OCI-LY7 (cell line): ENCODE data around the gene GNA12. TPM values are rescaled to one million over a fixed set of nuclear protein-coding genes. Genes with fewer than 3 reads are reported as not detected.

Experiments used
- BruUV-seq: library from RNA; stranded (reverse); fragments of 400-500 nt; replicated peaks from 2 replicates; lab custom pipeline; 2021; lab: Mats Ljungman, UMichigan
- CTCF ChIA-PET: fragments of 300-600 bp; sonication (Branson Sonifier 250); formaldehyde crosslinking; loops from one replicate; lab custom pipeline; 2022; ENCODE audit warnings: antibody characterized with exemption; ENCODE audit not compliant: unreplicated experiment; lab: Charles Lee
- POLR2A ChIA-PET: fragments of 300-600 bp; sonication (Branson Sonifier 250); formaldehyde crosslinking; loops from one replicate; lab custom pipeline; 2022; ENCODE audit warnings: antibody characterized with exemption; lab: Charles Lee
- DNase-seq: peaks from one replicate; pipeline ENCODE4 v3.0.0-alpha.2; 2015; ENCODE audit warnings: low spot score
- H2AFZ ChIP-seq: fragments of 200-600 bp; sonication (generic), shearing (Covaris generic); 2 replicates; pipeline ENCODE4 v1.6.1; 2014; ENCODE audit warnings: mild to moderate bottlenecking, antibody characterized with exemption, low read length, moderate library complexity
- H3K27ac ChIP-seq: fragments of 200-600 bp; sonication (generic); 2 replicates; pipeline ENCODE4 v1.5.1; 2014; ENCODE audit warnings: mixed run types, low read depth, mild to moderate bottlenecking, moderate library complexity, low read length, inconsistent platforms; ENCODE audit not compliant: poor library complexity, severe bottlenecking
- H3K36me3 ChIP-seq: fragments of 200-600 bp; sonication (generic); 2 replicates; pipeline ENCODE4 v1.6.1; 2014; ENCODE audit warnings: mild to moderate bottlenecking, antibody characterized with exemption, low read length, moderate library complexity, mixed read lengths; ENCODE audit not compliant: insufficient read depth
- H3K4me1 ChIP-seq: fragments of 200-600 bp; sonication (generic); 2 replicates; pipeline ENCODE4 v1.5.1; 2014; ENCODE audit warnings: mild to moderate bottlenecking, low read length; ENCODE audit not compliant: insufficient read depth, poor library complexity, severe bottlenecking
- H3K4me2 ChIP-seq: fragments of 200-600 bp; sonication (generic); 2 replicates; pipeline ENCODE4 v1.6.1; 2014; ENCODE audit warnings: mild to moderate bottlenecking, low read length
- H3K4me3 ChIP-seq: fragments of 200-600 bp; sonication (generic); 2 replicates; pipeline ENCODE4 v1.5.1; 2014; ENCODE audit warnings: mild to moderate bottlenecking, low read depth, low read length; ENCODE audit not compliant: poor library complexity, severe bottlenecking
- H3K79me2 ChIP-seq: fragments of 200-600 bp; sonication (generic); 2 replicates; pipeline ENCODE4 v1.6.1; 2016; ENCODE audit warnings: low read depth, mild to moderate bottlenecking, low read length, moderate library complexity, mixed read lengths; ENCODE audit not compliant: insufficient read depth
- H3K9me2 ChIP-seq: fragments of 200-600 bp; sonication (generic); 2 replicates; pipeline ENCODE4 v1.6.1; 2016; ENCODE audit warnings: mild to moderate bottlenecking, low read length, mixed read lengths; ENCODE audit not compliant: insufficient read depth
- H3K9me3 ChIP-seq: fragments of 200-600 bp; sonication (generic); 2 replicates; pipeline ENCODE4 v1.6.1; 2014; ENCODE audit warnings: mild to moderate bottlenecking, mixed run types, low read length, mixed read lengths
- H4K20me1 ChIP-seq: fragments of 200-600 bp; sonication (generic); 2 replicates; pipeline ENCODE4 v1.6.1; 2014; ENCODE audit warnings: mild to moderate bottlenecking, antibody characterized with exemption, low read length, moderate library complexity, mixed read lengths; ENCODE audit not compliant: insufficient read depth
- CTCF ChIP-seq: fragments of 200-600 bp; sonication (generic); conservative IDR thresholded peaks from 2 replicates; pipeline ENCODE4 v1.5.1; 2014; ENCODE audit warnings: mild to moderate bottlenecking, antibody characterized with exemption, low read length, moderate library complexity, mixed read lengths
- EZH2phosphoT487 ChIP-seq: fragments of 200-600 bp; sonication (generic); IDR thresholded peaks from 2 replicates; pipeline ENCODE4 v1.6.1; 2018; ENCODE audit warnings: low read depth, borderline replicate concordance, mild to moderate bottlenecking, mixed run types, antibody characterized with exemption, low read length, moderate library complexity, mixed read lengths
- intact Hi-C: fragments of 100-400 bp; cut with micrococcal nuclease; formaldehyde crosslinking; loops from one replicate; pipeline ENCODE4 v1.10.0; 2022; ENCODE audit not compliant: unreplicated experiment
- total RNA-seq, 2 experiments: library from RNA; depleted of rRNA in 1 of 2; stranded (reverse); fragments of >200 nt in 1 of 2; shearing (Covaris generic) in 1 of 2; gene quantifications; 2 replicates each; pipeline ENCODE4 v1.2.3, GENCODE V29; 2014 to 2022

The GNA12 gene
- total RNA-seq, 2 experiments from 2014 or later = 10.3 to 35.9 TPM

- POLR2A ChIA-PET = interaction anchor here (0.7 to 1.3 kb wide), 2 partner anchors 112 to 294 kb away, joined by 3 to 4 read pairs; no protein-coding TSS in a partner anchor
- Histone ChIP-seq H3K79me2 (no peaks in the 10 kb centered on the region), H3K4me1 (peaks cover 10% of the 10 kb centered on the region), H3K4me3 (no peak overlapping the region), H3K9me2 (no peaks in the 10 kb centered on the region), H3K36me3 (no peaks in the 10 kb centered on the region), H3K27ac (no peak overlapping the region), H4K20me1 (no peaks in the 10 kb centered on the region), H3K9me3 (no peaks in the 10 kb centered on the region), H3K4me2 (no peak overlapping the region), H2AFZ (no peak overlapping the region)
- intact Hi-C loops = loop anchor here (1.0 to 10.0 kb wide), 3 partner anchors 290 to 1030 kb away; partner anchors contain the start of gene SDK1
- TF ChIP-seq EZH2phosphoT487 = no peak
- TF ChIP-seq CTCF = peak; percentile 97
- no TSS peak for BruUV-seq
- DNase-seq = peak; percentile 78
- CTCF ChIA-PET = interaction anchor here (0.6 to 1.2 kb wide), 4 partner anchors 23 to 1497 kb away, joined by 3 to 4 read pairs (median 3); no protein-coding TSS in a partner anchor
Observed at GRCh38 chr7:2864999-2865670, 21.0 kb upstream of the GNA12 start.

GRCh38 chr7:2864204-2864985 lies 20.3 kb upstream of the GNA12 start:
- Histone ChIP-seq H3K4me1 (peaks cover 9% of the 10 kb centered on the region), H3K27ac (no peak overlapping the region), H3K36me3 (no peaks in the 10 kb centered on the region), H2AFZ (peak overlapping the region; percentile 88), H3K4me3 (no peak overlapping the region), H3K9me3 (no peaks in the 10 kb centered on the region), H3K79me2 (no peaks in the 10 kb centered on the region), H3K9me2 (no peaks in the 10 kb centered on the region), H3K4me2 (no peak overlapping the region), H4K20me1 (no peaks in the 10 kb centered on the region)
- intact Hi-C loops = loop anchor here (10.0 kb wide), 2 partner anchors 440 to 1030 kb away; partner anchors contain the start of gene SDK1
- POLR2A ChIA-PET = interaction anchor here (0.8 kb wide), 1 partner anchor 19 kb away, joined by 4 read pairs; no protein-coding TSS in a partner anchor
- TF ChIP-seq CTCF (no peak), EZH2phosphoT487 (no peak)
- DNase-seq = no peak
- BruUV-seq = no TSS peak
- CTCF ChIA-PET = interaction anchor here (0.9 to 1.2 kb wide), 2 partner anchors 288 to 290 kb away, joined by 3 read pairs; no protein-coding TSS in a partner anchor
